Neural progenitor cell (in vitro differentiated cells): Measurements from ENCODE around the gene PAK6. TPM values are rescaled to one million over a fixed set of nuclear protein-coding genes. Genes with fewer than 3 reads are reported as not detected.

Source experiments
- DNase-seq: peaks from one replicate; pipeline ENCODE4 v3.0.0-alpha.2; 2016; ENCODE audit warnings: low spot score
- H2AFZ ChIP-seq: fragments of 200-600 bp; sonication (generic); replicated peaks from 2 replicates; pipeline ENCODE4 v1.6.1; 2016; ENCODE audit warnings: antibody characterized with exemption
- H3F3A ChIP-seq: fragments of 200-600 bp; sonication (generic); 2 replicates; pipeline ENCODE4 v1.6.1; 2016; ENCODE audit warnings: antibody characterized with exemption, low read depth
- H3K27ac ChIP-seq: fragments of 200-600 bp; sonication (generic); 2 replicates; pipeline ENCODE4 v1.5.1; 2016; ENCODE audit warnings: mild to moderate bottlenecking
- H3K27me3 ChIP-seq: fragments of 200-600 bp; sonication (generic); 2 replicates; pipeline ENCODE4 v1.6.1; 2016; ENCODE audit warnings: mild to moderate bottlenecking, moderate library complexity
- H3K36me3 ChIP-seq: fragments of 200-600 bp; sonication (generic); 2 replicates; pipeline ENCODE4 v1.5.1; 2016
- H3K4me1 ChIP-seq: fragments of 200-600 bp; sonication (generic); 2 replicates; pipeline ENCODE4 v1.6.1; 2016; ENCODE audit warnings: mixed run types
- H3K4me2 ChIP-seq: fragments of 200-600 bp; sonication (generic); 2 replicates; pipeline ENCODE4 v1.6.1; 2016
- H3K4me3 ChIP-seq: fragments of 200-600 bp; sonication (generic); 2 replicates; pipeline ENCODE4 v1.5.1; 2016
- H3K79me2 ChIP-seq: fragments of 200-600 bp; sonication (generic); 2 replicates; pipeline ENCODE4 v1.6.1; 2016; ENCODE audit warnings: low read depth
- H3K9ac ChIP-seq: fragments of 200-600 bp; sonication (generic); 2 replicates; pipeline ENCODE4 v1.6.1; 2016
- H3K9me3 ChIP-seq: fragments of 200-600 bp; sonication (generic); 2 replicates; pipeline ENCODE4 v1.5.1; 2016; ENCODE audit warnings: low read depth
- H4K20me1 ChIP-seq: fragments of 200-600 bp; sonication (generic); 2 replicates; pipeline ENCODE4 v1.6.1; 2016; ENCODE audit warnings: low read depth
- H3K27ac Mint-ChIP-seq: 3 replicates; pipeline ENCODE4 v1.8.0; 2021; ENCODE audit warnings: mixed read lengths
- H3K27me3 Mint-ChIP-seq: 2 replicates; pipeline ENCODE4 v1.8.0; 2022; ENCODE audit warnings: low read depth, mild to moderate bottlenecking, inconsistent platforms, moderate library complexity, mixed read lengths; ENCODE audit not compliant: insufficient read depth
- H3K36me3 Mint-ChIP-seq: 3 replicates; pipeline ENCODE4 v1.8.0; 2021; ENCODE audit warnings: mixed read lengths
- H3K4me1 Mint-ChIP-seq: 3 replicates; pipeline ENCODE4 v1.8.0; 2021; ENCODE audit warnings: mixed read lengths
- H3K4me3 Mint-ChIP-seq: 3 replicates; pipeline ENCODE4 v1.8.0; 2021; ENCODE audit warnings: mild to moderate bottlenecking, moderate library complexity, mixed read lengths
- H3K9me3 Mint-ChIP-seq: 3 replicates; pipeline ENCODE4 v1.8.0; 2020; ENCODE audit warnings: mixed read lengths
- CTCF ChIP-seq: fragments of 200-600 bp; sonication (generic); IDR thresholded peaks from 2 replicates; pipeline ENCODE4 v1.5.1; 2017; ENCODE audit warnings: antibody characterized with exemption, mild to moderate bottlenecking
- EZH2 ChIP-seq: fragments of 200-600 bp; sonication (generic); IDR thresholded peaks from 2 replicates; pipeline ENCODE4 v1.6.1; 2017; ENCODE audit warnings: antibody characterized with exemption, mild to moderate bottlenecking, moderate library complexity
- EZH2phosphoT487 ChIP-seq: fragments of 200-600 bp; sonication (generic); IDR thresholded peaks from 2 replicates; pipeline ENCODE4 v1.6.1; 2017; ENCODE audit warnings: antibody characterized with exemption
- total RNA-seq: library from RNA; depleted of rRNA; stranded (reverse); fragments of >200 nt; gene quantifications from 2 replicates; pipeline ENCODE4 v1.2.3, GENCODE V29; 2015; ENCODE audit warnings: low replicate concordance

PAK6 gene
- total RNA-seq, 1 donor from 2014 or later, result not detected

GRCh38 chr15:40243126-40243810 is 4.4 kb downstream of the PAK6 start:
- no peak overlapping the region for H3K27ac ChIP-seq
- no peak overlapping the region for H3K4me3 ChIP-seq
- no peak overlapping the region for H3K9ac ChIP-seq
- H3K4me2 ChIP-seq, result no peak overlapping the region
- Mint-ChIP-seq H3K36me3 (no peaks in the 10 kb centered on the region), H3K4me1 (peaks cover 13% of the 10 kb centered on the region), H3K9me3 (no peaks in the 10 kb centered on the region), H3K27me3 (peaks cover 11% of the 10 kb centered on the region), H3K27ac (no peak overlapping the region), H3K4me3 (no peak overlapping the region)
- no peaks in the 10 kb centered on the region for H3K9me3 ChIP-seq
- no peaks in the 10 kb centered on the region for H3K36me3 ChIP-seq
- peaks cover 4% of the 10 kb centered on the region for H3K4me1 ChIP-seq
- peaks cover 17% of the 10 kb centered on the region for H3K27me3 ChIP-seq
- H2AFZ ChIP-seq, result no peak overlapping the region
- TF ChIP-seq CTCF (no peak), EZH2 (no peak)
- H3F3A ChIP-seq, result no peaks in the 10 kb centered on the region
- no peak for DNase-seq
- no peaks in the 10 kb centered on the region for H3K79me2 ChIP-seq
- H4K20me1 ChIP-seq, result no peaks in the 10 kb centered on the region

- TF ChIP-seq EZH2phosphoT487, result no peak
- no peak for TF ChIP-seq EZH2
- TF ChIP-seq CTCF, result no peak
- no peak overlapping the region for H3K4me3 Mint-ChIP-seq
- Histone ChIP-seq H3K9ac (no peak overlapping the region), H4K20me1 (no peaks in the 10 kb centered on the region), H3K27ac (no peak overlapping the region), H3K27me3 (peaks cover 3% of the 10 kb centered on the region), H3K9me3 (no peaks in the 10 kb centered on the region), H3K4me2 (no peak overlapping the region), H3F3A (no peaks in the 10 kb centered on the region), H3K36me3 (no peaks in the 10 kb centered on the region), H3K4me3 (no peak overlapping the region), H2AFZ (peak overlapping the region; percentile 36), H3K4me1 (no peaks in the 10 kb centered on the region), H3K79me2 (no peaks in the 10 kb centered on the region)
- H3K27ac Mint-ChIP-seq, result no peak overlapping the region
- peaks cover 5% of the 10 kb centered on the region for H3K27me3 Mint-ChIP-seq
- H3K36me3 Mint-ChIP-seq, result no peaks in the 10 kb centered on the region
- H3K4me1 Mint-ChIP-seq, result peaks cover 14% of the 10 kb centered on the region
- DNase-seq, result no peak
- H3K9me3 Mint-ChIP-seq, result no peaks in the 10 kb centered on the region
These were observed 6.2 kb downstream of the PAK6 start for GRCh38 chr15:40244961-40245523.

GRCh38 chr15:40245666-40246450 is 7.0 kb downstream of the PAK6 start:
- H3K27me3 ChIP-seq, result peaks cover 11% of the 10 kb centered on the region
- no peaks in the 10 kb centered on the region for H3K36me3 ChIP-seq
- H3K4me2 ChIP-seq, result no peak overlapping the region
- no peaks in the 10 kb centered on the region for H3K79me2 ChIP-seq
- no peak overlapping the region for H3K4me3 ChIP-seq
- no peaks in the 10 kb centered on the region for H3F3A ChIP-seq
- H3K9me3 ChIP-seq, result no peaks in the 10 kb centered on the region
- no peaks in the 10 kb centered on the region for H3K9me3 Mint-ChIP-seq
- H3K4me1 Mint-ChIP-seq, result peaks cover 17% of the 10 kb centered on the region
- H3K9ac ChIP-seq, result no peak overlapping the region
- H4K20me1 ChIP-seq, result no peaks in the 10 kb centered on the region
- no peak overlapping the region for H2AFZ ChIP-seq
- H3K27ac Mint-ChIP-seq, result no peak overlapping the region
- TF ChIP-seq EZH2 (no peak), EZH2phosphoT487 (no peak), CTCF (no peak)
- no peaks in the 10 kb centered on the region for H3K4me1 ChIP-seq
- H3K27ac ChIP-seq, result no peak overlapping the region
- no peak overlapping the region for H3K4me3 Mint-ChIP-seq
- no peaks in the 10 kb centered on the region for H3K36me3 Mint-ChIP-seq
- H3K27me3 Mint-ChIP-seq, result peaks cover 7% of the 10 kb centered on the region
- DNase-seq, result no peak
